Astrocyte (in vitro differentiated cells and primary cell): Measurements from ENCODE around the gene SLC35C1. TPM values are rescaled to one million over a fixed set of nuclear protein-coding genes. Genes with fewer than 3 reads are reported as not detected.
A peak's percentile ranks its signal among the peaks of the same experiment; 100 is the strongest.

Experiments
- DNase-seq: peaks from one replicate; pipeline ENCODE4 v3.0.0-alpha.2; 2010; ENCODE audit warnings: low read depth
- FAIRE-seq: peaks from 2 replicates; lab custom pipeline; 2011; peaks lifted over from hg19 to GRCh38; lab: Jason Lieb, UNC
- H2AFZ ChIP-seq: 2 replicates; pipeline ENCODE4 v1.6.0; 2012; ENCODE audit warnings: low read depth, low read length, inconsistent platforms
- H3K27ac ChIP-seq: 2 replicates; pipeline ENCODE4 v1.5.1; 2011; ENCODE audit warnings: low read depth, low read length, inconsistent platforms
- H3K27me3 ChIP-seq: 2 replicates; pipeline ENCODE4 v1.6.0; 2011; ENCODE audit warnings: low read length, inconsistent platforms; ENCODE audit not compliant: insufficient read depth
- H3K36me3 ChIP-seq: 2 replicates; pipeline ENCODE4 v1.5.1; 2011; ENCODE audit warnings: low read length, inconsistent platforms; ENCODE audit not compliant: insufficient read depth
- H3K4me1 ChIP-seq: 2 replicates; pipeline ENCODE4 v1.5.1; 2011; ENCODE audit warnings: low read length, inconsistent platforms; ENCODE audit not compliant: insufficient read depth
- H3K4me2 ChIP-seq: 2 replicates; pipeline ENCODE4 v1.6.0; 2012; ENCODE audit warnings: low read length, inconsistent platforms
- H3K4me3 ChIP-seq: 2 replicates; pipeline ENCODE4 v1.5.1; 2011; ENCODE audit warnings: low read depth, mild to moderate bottlenecking, low read length, inconsistent platforms; ENCODE audit not compliant: insufficient read depth
- H3K79me2 ChIP-seq: 2 replicates; pipeline ENCODE4 v1.6.0; 2012; ENCODE audit warnings: mild to moderate bottlenecking, low read length, inconsistent platforms; ENCODE audit not compliant: insufficient read depth
- H3K9ac ChIP-seq: 2 replicates; pipeline ENCODE4 v1.6.0; 2012; ENCODE audit warnings: mild to moderate bottlenecking, low read length, inconsistent platforms
- H3K9me3 ChIP-seq: 2 replicates; pipeline ENCODE4 v1.5.1; 2012; ENCODE audit warnings: low read depth, mild to moderate bottlenecking, low read length, inconsistent platforms; ENCODE audit not compliant: insufficient read depth
- H4K20me1 ChIP-seq: 2 replicates; pipeline ENCODE4 v1.6.0; 2012; ENCODE audit warnings: low read length, inconsistent platforms; ENCODE audit not compliant: insufficient read depth
- H3K27ac Mint-ChIP-seq: one replicate; pipeline ENCODE4 v1.8.0; 2021; ENCODE audit warnings: mild to moderate bottlenecking, mixed read lengths; ENCODE audit not compliant: unreplicated experiment
- H3K27me3 Mint-ChIP-seq: one replicate; pipeline ENCODE4 v1.8.0; 2021; ENCODE audit warnings: low read depth, mixed read lengths; ENCODE audit not compliant: unreplicated experiment
- H3K36me3 Mint-ChIP-seq: one replicate; pipeline ENCODE4 v1.8.0; 2021; ENCODE audit warnings: low read depth, mixed read lengths; ENCODE audit not compliant: unreplicated experiment
- H3K4me1 Mint-ChIP-seq: one replicate; pipeline ENCODE4 v1.8.0; 2021; ENCODE audit warnings: low read depth, mixed read lengths; ENCODE audit not compliant: unreplicated experiment
- H3K4me3 Mint-ChIP-seq: one replicate; pipeline ENCODE4 v1.8.0; 2021; ENCODE audit warnings: mild to moderate bottlenecking, moderate library complexity, mixed read lengths; ENCODE audit not compliant: unreplicated experiment
- H3K9me3 Mint-ChIP-seq: one replicate; pipeline ENCODE4 v1.8.0; 2021; ENCODE audit warnings: mild to moderate bottlenecking, mixed read lengths; ENCODE audit not compliant: unreplicated experiment
- EZH2 ChIP-seq: IDR thresholded peaks from 2 replicates; pipeline ENCODE4 v1.6.1; 2012; ENCODE audit warnings: mild to moderate bottlenecking, low read length, inconsistent platforms; ENCODE audit not compliant: insufficient read depth
- total RNA-seq: library from RNA; stranded (reverse); gene quantifications from 2 replicates; pipeline ENCODE4 v1.2.1, GENCODE V29; 2021
- TF ChIP-seq, protein P1 (sequence below): IDR thresholded peaks from 2 replicates; pipeline ENCODE4 v1.5.1; 2011; ENCODE audit warnings: low read depth, mild to moderate bottlenecking, inconsistent platforms, low read length, moderate library complexity; ENCODE audit not compliant: insufficient read depth

The SLC35C1 gene
- total RNA-seq, 1 donor from 2014 or later: 23.4 TPM

DNA sequence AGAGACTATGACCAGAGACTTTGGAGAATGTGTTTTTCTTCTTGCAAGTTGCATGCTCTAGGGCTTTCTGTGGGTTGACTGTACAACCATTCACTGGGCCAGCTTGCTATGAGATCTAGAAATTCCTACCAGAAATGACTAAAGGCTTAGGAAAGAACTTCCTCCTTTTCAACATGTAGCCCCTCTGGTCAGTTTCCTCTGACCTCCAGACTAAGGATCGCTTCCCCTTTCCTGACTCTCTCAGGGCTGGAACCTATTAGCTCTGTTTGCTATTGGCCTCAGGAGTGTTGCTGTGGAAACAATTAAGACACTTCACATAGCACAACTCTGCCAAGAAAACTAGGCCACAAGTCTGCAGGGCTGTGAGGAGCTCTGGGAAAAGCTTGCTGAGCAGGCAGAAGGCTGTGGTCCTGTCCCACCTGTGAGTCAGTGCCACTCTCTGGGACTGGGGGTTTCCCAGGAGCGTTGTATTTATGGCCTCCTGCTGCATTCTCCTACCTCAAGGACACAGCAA is 53.1 kb downstream of the SLC35C1 start:
- peaks cover 17% of the 10 kb centered on the region for H3K36me3 Mint-ChIP-seq
- Histone ChIP-seq H3K27me3 (no peaks in the 10 kb centered on the region), H3K36me3 (peaks cover 18% of the 10 kb centered on the region), H3K4me3 (no peak overlapping the region), H3K9ac (peak overlapping the region; percentile 53), H3K4me2 (peak overlapping the region; percentile 7), H3K79me2 (peaks cover 28% of the 10 kb centered on the region), H3K4me1 (peaks cover 26% of the 10 kb centered on the region), H2AFZ (no peak overlapping the region), H3K27ac (peak overlapping the region; percentile 62), H3K9me3 (no peaks in the 10 kb centered on the region), H4K20me1 (peaks cover 57% of the 10 kb centered on the region)
- H3K9me3 Mint-ChIP-seq: no peaks in the 10 kb centered on the region
- peaks cover 35% of the 10 kb centered on the region for H3K4me1 Mint-ChIP-seq
- H3K4me3 Mint-ChIP-seq: no peak overlapping the region
- no peaks in the 10 kb centered on the region for H3K27me3 Mint-ChIP-seq
- DNase-seq: peak; percentile 96
- TF ChIP-seq, protein P1, sequence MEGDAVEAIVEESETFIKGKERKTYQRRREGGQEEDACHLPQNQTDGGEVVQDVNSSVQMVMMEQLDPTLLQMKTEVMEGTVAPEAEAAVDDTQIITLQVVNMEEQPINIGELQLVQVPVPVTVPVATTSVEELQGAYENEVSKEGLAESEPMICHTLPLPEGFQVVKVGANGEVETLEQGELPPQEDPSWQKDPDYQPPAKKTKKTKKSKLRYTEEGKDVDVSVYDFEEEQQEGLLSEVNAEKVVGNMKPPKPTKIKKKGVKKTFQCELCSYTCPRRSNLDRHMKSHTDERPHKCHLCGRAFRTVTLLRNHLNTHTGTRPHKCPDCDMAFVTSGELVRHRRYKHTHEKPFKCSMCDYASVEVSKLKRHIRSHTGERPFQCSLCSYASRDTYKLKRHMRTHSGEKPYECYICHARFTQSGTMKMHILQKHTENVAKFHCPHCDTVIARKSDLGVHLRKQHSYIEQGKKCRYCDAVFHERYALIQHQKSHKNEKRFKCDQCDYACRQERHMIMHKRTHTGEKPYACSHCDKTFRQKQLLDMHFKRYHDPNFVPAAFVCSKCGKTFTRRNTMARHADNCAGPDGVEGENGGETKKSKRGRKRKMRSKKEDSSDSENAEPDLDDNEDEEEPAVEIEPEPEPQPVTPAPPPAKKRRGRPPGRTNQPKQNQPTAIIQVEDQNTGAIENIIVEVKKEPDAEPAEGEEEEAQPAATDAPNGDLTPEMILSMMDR: no peak
- TF ChIP-seq EZH2: no peak
- H3K27ac Mint-ChIP-seq: peak overlapping the region; percentile 63
- peak; percentile 43 for FAIRE-seq

DNA sequence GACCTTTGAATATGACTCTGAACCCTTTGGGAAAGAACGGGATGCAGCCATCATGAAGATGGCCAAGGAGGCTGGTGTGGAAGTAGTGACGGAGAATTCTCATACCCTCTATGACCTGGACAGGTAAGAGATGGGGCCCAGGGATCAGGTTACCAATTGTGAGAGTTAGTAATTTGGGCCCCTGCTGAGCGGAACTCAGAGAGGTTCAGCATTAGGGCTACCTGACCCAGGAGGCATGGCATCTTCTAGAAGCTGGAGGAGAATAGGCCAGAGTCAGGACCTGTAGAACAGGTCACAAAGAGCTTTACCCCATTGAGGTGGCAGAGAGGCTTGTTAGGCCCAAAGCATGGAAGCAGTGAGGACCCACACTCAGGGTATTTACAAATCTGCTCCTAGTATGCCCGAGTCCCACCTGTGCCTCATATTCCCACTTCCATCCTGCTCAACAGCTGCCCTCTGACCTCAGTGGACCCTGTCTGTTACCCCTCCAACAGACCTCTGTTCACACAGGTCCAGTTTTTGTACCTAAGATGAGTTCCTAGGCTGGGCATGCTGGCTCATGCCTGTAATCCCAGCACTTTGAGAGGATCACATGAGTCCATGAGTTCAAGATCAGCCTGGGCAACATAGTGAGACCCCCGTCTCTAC is 53.9 kb downstream of the SLC35C1 start:
- no peak overlapping the region for H3K4me3 ChIP-seq
- H3K36me3 ChIP-seq: peaks cover 20% of the 10 kb centered on the region
- H3K9me3 ChIP-seq: no peaks in the 10 kb centered on the region
- no peaks in the 10 kb centered on the region for H3K27me3 ChIP-seq
- Mint-ChIP-seq H3K36me3 (peaks cover 20% of the 10 kb centered on the region), H3K9me3 (no peaks in the 10 kb centered on the region), H3K4me1 (peaks cover 35% of the 10 kb centered on the region), H3K4me3 (peak overlapping the region; percentile 34), H3K27ac (no peak overlapping the region), H3K27me3 (no peaks in the 10 kb centered on the region)
- TF ChIP-seq, protein P1: no peak
- no peak for TF ChIP-seq EZH2
- DNase-seq (no peak), FAIRE-seq (no peak)
- H4K20me1 ChIP-seq: peaks cover 49% of the 10 kb centered on the region
- H3K4me1 ChIP-seq: peaks cover 26% of the 10 kb centered on the region
- H3K9ac ChIP-seq: peak overlapping the region; percentile 53
- H2AFZ ChIP-seq: no peak overlapping the region
- peaks cover 20% of the 10 kb centered on the region for H3K79me2 ChIP-seq
- peak overlapping the region; percentile 7 for H3K4me2 ChIP-seq
- H3K27ac ChIP-seq: peak overlapping the region; percentile 62

DNA sequence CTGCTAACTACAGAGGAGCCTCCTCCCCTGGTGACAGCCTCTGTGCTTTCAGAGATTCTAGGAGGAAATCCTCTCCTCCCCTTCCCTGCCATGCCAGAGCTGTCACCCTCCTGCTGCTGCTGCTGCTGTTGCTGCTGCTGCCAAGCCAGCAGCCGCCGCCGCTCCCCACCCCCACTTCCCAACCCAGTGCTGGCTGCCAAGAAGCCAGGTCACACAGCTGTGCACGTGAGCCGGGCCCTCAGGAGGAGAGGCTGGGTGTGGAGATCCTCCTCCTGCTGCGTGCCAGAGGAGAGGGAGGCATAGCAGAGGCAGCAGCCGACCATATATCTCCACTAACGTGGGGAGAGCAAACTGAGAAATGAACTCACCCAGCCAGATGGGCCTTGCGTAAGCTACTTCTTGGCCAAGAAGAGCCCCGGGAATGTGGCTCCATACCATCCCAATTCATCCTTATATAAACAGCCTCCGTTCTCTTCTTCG is 54.8 kb downstream of the SLC35C1 start:
- Histone ChIP-seq H3K4me1 (peaks cover 26% of the 10 kb centered on the region), H3K9ac (peak overlapping the region; percentile 53), H3K36me3 (peaks cover 23% of the 10 kb centered on the region), H3K27me3 (no peaks in the 10 kb centered on the region), H3K9me3 (no peaks in the 10 kb centered on the region), H3K79me2 (peaks cover 13% of the 10 kb centered on the region), H3K4me3 (no peak overlapping the region), H3K27ac (peak overlapping the region; percentile 62), H3K4me2 (peak overlapping the region; percentile 30), H2AFZ (peak overlapping the region; percentile 14), H4K20me1 (peaks cover 45% of the 10 kb centered on the region)
- DNase-seq (peak; percentile 93), FAIRE-seq (no peak)
- Mint-ChIP-seq H3K4me3 (no peak overlapping the region), H3K27ac (peak overlapping the region; percentile 18), H3K36me3 (peaks cover 20% of the 10 kb centered on the region), H3K4me1 (peaks cover 35% of the 10 kb centered on the region), H3K27me3 (no peaks in the 10 kb centered on the region), H3K9me3 (no peaks in the 10 kb centered on the region)
- no peak for TF ChIP-seq EZH2
- TF ChIP-seq, protein P1: no peak
